SK-N-SH treated with all-trans-retinoic acid at 6 μM for 48 hours (cell line): ENCODE data around the gene KIRREL3.

Experiments
- ATAC-seq: fragments of 200-7000 bp; cut with Tn5 transposase; 3 replicates; pipeline ENCODE4 v1.9.1; 2020; ENCODE audit warnings: mild to moderate bottlenecking, moderate library complexity
- ARNTL ChIP-seq: fragments of 450-650 bp; formaldehyde crosslinking; IDR thresholded peaks from 2 replicates; pipeline ENCODE4 v1.5.0; 2020; ENCODE audit warnings: low read depth, mild to moderate bottlenecking, moderate library complexity, borderline replicate concordance
- BACH2 ChIP-seq: fragments of 250-450 bp; sonication (Bioruptor Pico); IDR thresholded peaks from 2 replicates; pipeline ENCODE4 v1.9.0; 2021; ENCODE audit warnings: mild to moderate bottlenecking, borderline replicate concordance
- CSDC2 ChIP-seq: fragments of 250-450 bp; sonication (Bioruptor Pico); IDR thresholded peaks from 2 replicates; pipeline ENCODE4 v1.5.0; 2020; ENCODE audit warnings: mild to moderate bottlenecking, moderate library complexity
- ESRRG ChIP-seq: fragments of 250-450 bp; sonication (Bioruptor Pico); IDR thresholded peaks from 2 replicates; pipeline ENCODE4 v1.6.1; 2021; ENCODE audit warnings: mild to moderate bottlenecking
- GLIS3 ChIP-seq: fragments of 250-450 bp; sonication (Bioruptor Pico); IDR thresholded peaks from 2 replicates; pipeline ENCODE4 v1.5.0; 2020; ENCODE audit warnings: mild to moderate bottlenecking, moderate library complexity
- ISL1 ChIP-seq: fragments of 250-450 bp; sonication (Bioruptor Pico); IDR thresholded peaks from 2 replicates; pipeline ENCODE4 v2.1.2; 2022; ENCODE audit warnings: mild to moderate bottlenecking, moderate library complexity
- OSR1 ChIP-seq: fragments of 250-450 bp; sonication (Bioruptor Pico); IDR thresholded peaks from 2 replicates; pipeline ENCODE4 v1.8.0; 2022; ENCODE audit warnings: moderate library complexity, mild to moderate bottlenecking, inconsistent platforms
- PATZ1 ChIP-seq: fragments of 250-450 bp; sonication (Bioruptor Pico); IDR thresholded peaks from 2 replicates; pipeline ENCODE4 v1.8.0; 2020; ENCODE audit warnings: mild to moderate bottlenecking, moderate library complexity, borderline replicate concordance
- PPARA ChIP-seq: fragments of 250-450 bp; sonication (Bioruptor Pico); IDR thresholded peaks from 2 replicates; pipeline ENCODE4 v1.5.0; 2020; ENCODE audit warnings: mild to moderate bottlenecking, borderline replicate concordance
- SNAI2 ChIP-seq: fragments of 250-450 bp; sonication (Bioruptor Pico); IDR thresholded peaks from 2 replicates; pipeline ENCODE4 v1.5.0; 2020; ENCODE audit warnings: mild to moderate bottlenecking, moderate library complexity
- TCF4 ChIP-seq: fragments of 250-450 bp; sonication (Bioruptor Pico); IDR thresholded peaks from 2 replicates; pipeline ENCODE4 v1.8.0; 2021; ENCODE audit warnings: mild to moderate bottlenecking, moderate library complexity, borderline replicate concordance
- TOX ChIP-seq: fragments of 250-450 bp; sonication (Bioruptor Pico); IDR thresholded peaks from 2 replicates; pipeline ENCODE4 v1.8.0; 2021; ENCODE audit warnings: mild to moderate bottlenecking, moderate library complexity, borderline replicate concordance
- TSHZ2 ChIP-seq: fragments of 250-450 bp; sonication (Bioruptor Pico); IDR thresholded peaks from 2 replicates; pipeline ENCODE4 v1.5.0; 2020; ENCODE audit warnings: mild to moderate bottlenecking, moderate library complexity
- ZC3H10 ChIP-seq: fragments of 250-450 bp; sonication (Bioruptor Pico); IDR thresholded peaks from 2 replicates; pipeline ENCODE4 v1.5.1; 2021; ENCODE audit warnings: mild to moderate bottlenecking, moderate library complexity
- ZFP3 ChIP-seq: fragments of 250-450 bp; sonication (Bioruptor Pico); IDR thresholded peaks from 2 replicates; pipeline ENCODE4 v1.5.0; 2020; ENCODE audit warnings: mild to moderate bottlenecking, moderate library complexity
- ZFP30 ChIP-seq: fragments of 450-650 bp; formaldehyde crosslinking; IDR thresholded peaks from 2 replicates; pipeline ENCODE4 v1.5.0; 2022; ENCODE audit warnings: mild to moderate bottlenecking, moderate library complexity
- ZNF565 ChIP-seq: fragments of 450-650 bp; formaldehyde crosslinking; conservative IDR thresholded peaks from 2 replicates; pipeline ENCODE4 v1.5.0; 2020; ENCODE audit warnings: low read depth, mild to moderate bottlenecking, moderate library complexity
- ZNF70 ChIP-seq: fragments of 450-650 bp; formaldehyde crosslinking; IDR thresholded peaks from 2 replicates; pipeline ENCODE4 v1.5.0; 2020; ENCODE audit warnings: mild to moderate bottlenecking, moderate library complexity
- ZNF8 ChIP-seq: fragments of 450-650 bp; formaldehyde crosslinking; IDR thresholded peaks from 2 replicates; pipeline ENCODE4 v1.5.0; 2020; ENCODE audit warnings: mild to moderate bottlenecking, moderate library complexity
- TF ChIP-seq, protein P1 (sequence below): fragments of 250-450 bp; sonication (Bioruptor Pico); IDR thresholded peaks from 2 replicates; pipeline ENCODE4 v1.8.0; 2021; ENCODE audit warnings: low read depth, mild to moderate bottlenecking, moderate library complexity, borderline replicate concordance
- TF ChIP-seq, protein P2 (sequence below): fragments of 250-450 bp; sonication (Bioruptor Pico); IDR thresholded peaks from 2 replicates; pipeline ENCODE4 v1.5.1; 2021; ENCODE audit warnings: mild to moderate bottlenecking, moderate library complexity
- TF ChIP-seq, protein P3 (sequence below): fragments of 250-450 bp; sonication (Bioruptor Pico); IDR thresholded peaks from 2 replicates; pipeline ENCODE4 v1.5.1; 2020; ENCODE audit warnings: low read depth, mild to moderate bottlenecking, moderate library complexity

KIRREL3 gene

GRCh38 chr11:126602993-126603392, 397.6 kb downstream of the KIRREL3 start:
- TF ChIP-seq ZFP3 (CRISPR knock-in tag) (no peak), ZNF565 (CRISPR knock-in tag) (no peak), OSR1 (no peak), ZC3H10 (CRISPR knock-in tag) (no peak), TOX (no peak), SNAI2 (CRISPR knock-in tag) (no peak), PPARA (CRISPR knock-in tag) (no peak), ZNF70 (CRISPR knock-in tag) (no peak), ZFP30 (no peak), ZNF8 (CRISPR knock-in tag) (no peak), ISL1 (CRISPR knock-in tag) (no peak), ARNTL (CRISPR knock-in tag) (no peak), TSHZ2 (CRISPR knock-in tag) (no peak), CSDC2 (CRISPR knock-in tag) (no peak), ESRRG (CRISPR knock-in tag) (no peak)
- TF ChIP-seq, protein P1, sequence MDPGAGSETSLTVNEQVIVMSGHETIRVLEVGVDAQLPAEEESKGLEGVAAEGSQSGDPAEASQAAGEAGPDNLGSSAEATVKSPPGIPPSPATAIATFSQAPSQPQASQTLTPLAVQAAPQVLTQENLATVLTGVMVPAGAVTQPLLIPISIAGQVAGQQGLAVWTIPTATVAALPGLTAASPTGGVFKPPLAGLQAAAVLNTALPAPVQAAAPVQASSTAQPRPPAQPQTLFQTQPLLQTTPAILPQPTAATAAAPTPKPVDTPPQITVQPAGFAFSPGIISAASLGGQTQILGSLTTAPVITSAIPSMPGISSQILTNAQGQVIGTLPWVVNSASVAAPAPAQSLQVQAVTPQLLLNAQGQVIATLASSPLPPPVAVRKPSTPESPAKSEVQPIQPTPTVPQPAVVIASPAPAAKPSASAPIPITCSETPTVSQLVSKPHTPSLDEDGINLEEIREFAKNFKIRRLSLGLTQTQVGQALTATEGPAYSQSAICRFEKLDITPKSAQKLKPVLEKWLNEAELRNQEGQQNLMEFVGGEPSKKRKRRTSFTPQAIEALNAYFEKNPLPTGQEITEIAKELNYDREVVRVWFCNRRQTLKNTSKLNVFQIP (CRISPR knock-in tag) = no peak
- TF ChIP-seq, protein P2, sequence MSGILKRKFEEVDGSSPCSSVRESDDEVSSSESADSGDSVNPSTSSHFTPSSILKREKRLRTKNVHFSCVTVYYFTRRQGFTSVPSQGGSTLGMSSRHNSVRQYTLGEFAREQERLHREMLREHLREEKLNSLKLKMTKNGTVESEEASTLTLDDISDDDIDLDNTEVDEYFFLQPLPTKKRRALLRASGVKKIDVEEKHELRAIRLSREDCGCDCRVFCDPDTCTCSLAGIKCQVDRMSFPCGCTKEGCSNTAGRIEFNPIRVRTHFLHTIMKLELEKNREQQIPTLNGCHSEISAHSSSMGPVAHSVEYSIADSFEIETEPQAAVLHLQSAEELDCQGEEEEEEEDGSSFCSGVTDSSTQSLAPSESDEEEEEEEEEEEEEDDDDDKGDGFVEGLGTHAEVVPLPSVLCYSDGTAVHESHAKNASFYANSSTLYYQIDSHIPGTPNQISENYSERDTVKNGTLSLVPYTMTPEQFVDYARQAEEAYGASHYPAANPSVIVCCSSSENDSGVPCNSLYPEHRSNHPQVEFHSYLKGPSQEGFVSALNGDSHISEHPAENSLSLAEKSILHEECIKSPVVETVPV = no peak
- TF ChIP-seq, protein P3, sequence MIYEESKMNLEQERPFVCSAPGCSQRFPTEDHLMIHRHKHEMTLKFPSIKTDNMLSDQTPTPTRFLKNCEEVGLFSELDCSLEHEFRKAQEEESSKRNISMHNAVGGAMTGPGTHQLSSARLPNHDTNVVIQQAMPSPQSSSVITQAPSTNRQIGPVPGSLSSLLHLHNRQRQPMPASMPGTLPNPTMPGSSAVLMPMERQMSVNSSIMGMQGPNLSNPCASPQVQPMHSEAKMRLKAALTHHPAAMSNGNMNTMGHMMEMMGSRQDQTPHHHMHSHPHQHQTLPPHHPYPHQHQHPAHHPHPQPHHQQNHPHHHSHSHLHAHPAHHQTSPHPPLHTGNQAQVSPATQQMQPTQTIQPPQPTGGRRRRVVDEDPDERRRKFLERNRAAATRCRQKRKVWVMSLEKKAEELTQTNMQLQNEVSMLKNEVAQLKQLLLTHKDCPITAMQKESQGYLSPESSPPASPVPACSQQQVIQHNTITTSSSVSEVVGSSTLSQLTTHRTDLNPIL (CRISPR knock-in tag) = no peak
- no peak for ATAC-seq

DNA sequence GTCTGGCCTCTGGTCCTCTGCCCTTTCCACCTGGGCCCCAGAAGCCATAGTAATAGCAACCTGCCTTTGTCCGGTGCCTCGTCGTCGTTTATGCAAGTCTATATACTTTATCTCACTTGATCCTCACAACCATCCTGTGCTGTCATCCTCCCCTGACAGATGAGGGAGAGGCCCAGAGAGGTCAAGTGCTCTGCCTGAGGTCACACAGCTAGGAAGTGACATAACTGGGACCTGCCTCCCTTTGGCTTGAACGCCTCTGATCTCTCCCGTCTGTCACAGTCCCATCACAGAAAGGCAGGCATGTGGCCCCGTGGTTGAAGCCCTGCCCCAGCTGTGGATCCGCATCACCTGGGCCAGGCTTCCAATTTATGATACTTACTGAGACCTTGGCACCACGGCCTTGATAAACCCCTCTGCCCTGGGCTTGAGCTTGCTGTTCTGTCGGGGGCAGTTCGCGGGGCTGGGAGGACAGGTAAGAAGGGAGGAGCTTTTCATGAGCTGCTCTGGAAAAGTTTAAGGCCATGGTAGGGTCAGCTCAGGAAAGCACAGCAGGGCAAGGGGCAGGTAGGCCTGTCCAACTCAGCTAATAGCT, 398.1 kb downstream of the KIRREL3 start:
- no peak for TF ChIP-seq ZNF70 (CRISPR knock-in tag)
- TF ChIP-seq, protein P3 (CRISPR knock-in tag) = no peak
- no peak for TF ChIP-seq OSR1
- no peak for TF ChIP-seq TOX
- TF ChIP-seq, protein P1 (CRISPR knock-in tag) = no peak
- TF ChIP-seq ESRRG (CRISPR knock-in tag) = no peak
- TF ChIP-seq GLIS3 = no peak
- TF ChIP-seq ARNTL (CRISPR knock-in tag) = no peak
- no peak for TF ChIP-seq TCF4 (CRISPR knock-in tag)
- TF ChIP-seq, protein P2 = no peak
- TF ChIP-seq BACH2 (CRISPR knock-in tag) = no peak
- no peak for TF ChIP-seq ISL1 (CRISPR knock-in tag)
- TF ChIP-seq PPARA (CRISPR knock-in tag) = no peak
- TF ChIP-seq PATZ1 (CRISPR knock-in tag) = no peak
- no peak for TF ChIP-seq ZFP30
- no peak for TF ChIP-seq CSDC2 (CRISPR knock-in tag)
- TF ChIP-seq ZNF8 (CRISPR knock-in tag) = no peak
- ATAC-seq = no peak
